Measurements from ENCODE around the gene ARHGAP12. TPM values are rescaled to one million over a fixed set of nuclear protein-coding genes. Genes with fewer than 3 reads are reported as not detected.
A peak's percentile ranks its signal among the peaks of the same experiment; 100 is the strongest.

Gene ARHGAP12
- total RNA-seq, 1 donor from 2014 or later: 77.3 TPM

- no peak for DNase-seq (ENCODE audit: low spot score)
Observed at GRCh38 chr10:31952066-31952465, 23.4 kb upstream of the ARHGAP12 start.

DNA sequence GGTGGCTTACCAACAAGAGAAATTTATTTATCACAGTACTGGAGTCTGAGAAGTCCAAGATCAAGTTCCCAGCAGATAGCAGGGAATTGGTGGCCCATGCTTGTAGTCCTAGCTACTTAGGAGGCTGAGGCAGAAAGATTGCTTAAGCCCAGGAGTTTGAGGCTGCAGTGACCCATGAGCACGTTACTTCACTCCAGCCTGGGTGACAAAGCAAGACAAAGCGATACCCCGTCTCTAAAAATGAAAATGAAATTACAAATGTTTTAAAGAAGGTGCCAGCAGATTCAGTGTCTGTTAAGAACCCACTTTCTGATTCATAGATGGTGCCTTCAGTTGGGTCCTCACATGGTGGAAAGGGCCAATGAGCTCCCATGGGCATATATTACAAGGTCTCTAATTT lies 20.6 kb upstream of the ARHGAP12 start:
- DNase-seq (ENCODE audit: low spot score): no peak

DNA sequence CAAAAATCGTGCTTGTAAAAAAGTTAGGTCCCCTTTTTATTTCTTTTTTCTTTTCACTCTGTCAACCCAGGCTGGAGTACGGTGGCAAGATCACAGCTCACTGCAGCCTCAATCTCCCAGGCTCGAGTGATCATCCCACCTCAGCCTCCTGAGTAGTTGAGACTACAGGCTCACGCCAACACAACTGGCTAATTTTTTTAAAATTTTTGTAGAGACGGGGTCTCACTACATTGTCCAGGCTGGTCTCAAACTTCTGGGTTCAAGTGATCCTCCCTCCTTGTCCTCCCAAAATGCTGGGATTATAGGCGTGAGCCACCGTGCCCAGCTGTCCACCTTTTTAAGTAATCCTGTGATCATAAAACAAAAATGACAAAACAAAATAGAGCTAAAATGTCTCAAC lies 19.4 kb upstream of the ARHGAP12 start:
- DNase-seq (ENCODE audit: low spot score): no peak

- peak; percentile 88 for DNase-seq (ENCODE audit: low spot score)
Observed at GRCh38 chr10:31947144-31947926, 18.7 kb upstream of the ARHGAP12 start.

DNA sequence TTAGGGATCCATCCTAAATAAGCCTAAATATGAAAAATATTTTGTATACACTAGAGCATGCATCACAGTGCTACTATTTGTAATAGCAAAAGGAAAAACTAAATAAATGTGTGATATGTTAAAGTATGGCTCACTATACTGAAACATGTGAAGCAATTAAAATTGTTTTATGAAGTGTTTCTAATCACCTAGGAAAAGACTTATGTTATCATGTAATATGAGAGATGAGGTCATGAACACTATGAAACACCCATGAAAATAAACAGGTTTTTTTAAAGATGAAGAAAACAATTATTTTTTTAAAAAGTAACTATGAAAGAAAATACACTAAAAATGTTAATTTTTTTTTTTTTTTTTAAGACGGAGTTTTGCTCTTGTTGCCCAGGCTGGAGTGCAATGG lies 16.8 kb upstream of the ARHGAP12 start:
- DNase-seq (ENCODE audit: low spot score): no peak

DNA sequence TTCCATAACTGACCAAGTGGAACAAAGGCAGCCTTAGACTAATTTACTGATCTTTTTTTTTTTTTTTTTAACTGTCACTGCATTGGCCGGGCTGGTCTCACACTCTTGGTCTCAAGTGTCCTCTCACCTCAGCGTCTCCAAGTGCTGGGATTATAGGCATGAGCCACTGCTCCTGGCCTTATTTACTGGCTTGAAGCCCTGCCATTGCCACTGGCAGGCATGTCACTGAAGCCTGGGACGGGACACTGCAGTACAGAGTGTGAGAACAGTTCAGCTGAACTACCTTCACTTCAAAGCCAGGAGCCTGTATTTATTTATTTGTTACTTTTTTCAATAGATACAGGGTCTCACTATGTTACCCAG lies 15.4 kb upstream of the ARHGAP12 start:
- DNase-seq (ENCODE audit: low spot score): no peak

- no peak for DNase-seq (ENCODE audit: low spot score)
Observed at GRCh38 chr10:31942892-31943291, 14.3 kb upstream of the ARHGAP12 start.

DNA sequence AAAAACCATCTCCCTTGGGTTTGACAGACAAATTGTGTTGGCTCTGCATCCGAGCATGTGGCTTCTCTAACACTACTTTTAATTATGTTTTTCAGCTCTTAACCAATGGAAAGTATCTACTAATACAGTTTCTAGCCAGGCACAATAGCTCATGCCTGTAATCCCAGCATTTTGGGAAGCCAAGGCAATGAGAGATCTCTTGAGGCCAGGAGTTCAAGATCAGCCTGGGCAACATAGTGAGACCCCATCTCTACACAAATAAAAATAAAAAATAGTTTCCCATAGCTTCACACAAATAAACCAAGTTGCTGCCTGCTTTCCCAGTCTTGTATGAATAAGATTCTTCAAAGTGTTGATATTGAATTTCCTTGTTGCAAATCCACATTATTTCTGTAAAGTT lies 13.8 kb upstream of the ARHGAP12 start:
- DNase-seq (ENCODE audit: low spot score): no peak

DNA sequence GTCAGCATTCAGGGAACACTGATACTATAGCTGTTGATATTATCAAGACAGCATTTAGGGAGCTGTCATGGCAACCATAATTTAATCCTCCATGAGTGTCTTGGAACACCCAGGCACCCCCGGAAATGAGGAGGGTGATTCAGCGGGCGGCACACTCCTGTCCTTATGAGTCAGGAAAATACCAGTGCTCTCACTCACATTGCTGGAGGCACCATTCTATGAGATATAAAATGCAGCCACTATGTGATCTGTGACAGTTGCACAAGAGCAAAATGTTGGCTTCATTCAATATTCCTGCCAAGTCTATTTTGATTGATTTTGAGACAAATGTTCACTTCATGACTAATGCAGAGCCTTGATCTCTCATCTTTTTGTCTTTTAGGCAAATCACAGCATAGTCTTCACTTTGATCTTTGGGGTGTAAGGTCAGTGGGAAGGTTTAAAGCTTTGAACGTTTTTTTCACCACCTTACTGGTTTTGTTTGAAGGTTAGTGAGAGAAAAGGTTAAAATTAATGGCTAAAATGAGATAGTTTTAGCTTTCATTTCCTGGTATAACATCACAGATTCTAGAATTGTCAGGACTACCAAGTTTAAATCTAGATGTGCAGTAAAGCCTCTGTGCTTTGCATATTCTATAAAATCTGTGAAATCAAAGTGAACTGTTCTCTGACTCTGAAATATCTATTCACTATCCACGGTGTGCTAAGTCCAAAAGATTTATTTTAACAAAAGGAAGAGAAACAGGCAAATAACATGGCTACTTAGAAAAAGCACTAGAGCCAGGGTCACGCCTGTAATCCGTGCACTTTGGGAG lies 12.4 kb upstream of the ARHGAP12 start:
- peak; percentile 80 for DNase-seq (ENCODE audit: low spot score)

GRCh38 chr10:31939797-31940708 lies 11.4 kb upstream of the ARHGAP12 start:
- DNase-seq (ENCODE audit: low spot score): no peak

DNA sequence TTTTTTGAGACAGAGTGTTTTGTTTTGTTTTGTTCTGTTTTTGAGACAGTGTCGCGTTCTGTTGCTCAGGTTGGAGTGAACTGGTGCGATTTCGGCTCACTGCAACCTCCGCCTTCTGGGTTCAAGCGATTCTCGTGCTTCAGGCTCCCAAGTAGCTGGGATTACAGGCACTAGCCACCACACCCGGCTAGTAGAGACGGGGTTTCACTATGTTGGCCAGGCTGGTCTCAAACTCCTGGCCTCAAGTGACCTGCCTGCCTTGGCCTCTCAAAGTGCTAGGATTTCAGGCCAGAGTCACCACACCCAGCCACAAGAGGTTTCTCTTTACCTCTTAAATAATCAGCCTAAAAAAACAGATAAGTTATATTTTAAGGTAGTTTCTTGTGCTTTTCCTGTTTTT lies 8.7 kb upstream of the ARHGAP12 start:
- DNase-seq (ENCODE audit: low spot score): no peak

DNA sequence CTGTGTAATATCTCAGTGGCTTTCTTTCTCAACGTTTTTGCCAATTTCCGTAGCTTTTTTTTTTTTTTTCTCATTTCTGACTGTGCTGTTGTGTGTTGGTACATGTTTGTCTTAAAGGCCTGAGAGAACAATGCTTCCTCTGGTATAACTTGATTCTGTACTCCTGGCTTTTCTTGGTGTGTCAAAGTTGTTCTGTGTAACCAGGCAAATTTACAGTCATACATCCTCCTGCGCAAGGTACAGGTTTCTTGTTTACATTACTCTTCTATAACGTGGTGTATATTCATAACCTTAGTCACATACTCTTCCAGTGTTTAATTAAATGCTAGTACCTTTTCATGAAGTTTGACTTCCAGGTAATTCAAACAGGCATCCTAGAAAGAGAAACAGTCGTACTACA lies 8.3 kb upstream of the ARHGAP12 start:
- no peak for DNase-seq (ENCODE audit: low spot score)

GRCh38 chr10:31936086-31936485 lies 7.5 kb upstream of the ARHGAP12 start:
- DNase-seq (ENCODE audit: low spot score): no peak

GRCh38 chr10:31935678-31936077 lies 7.0 kb upstream of the ARHGAP12 start:
- no peak for DNase-seq (ENCODE audit: low spot score)

DNA sequence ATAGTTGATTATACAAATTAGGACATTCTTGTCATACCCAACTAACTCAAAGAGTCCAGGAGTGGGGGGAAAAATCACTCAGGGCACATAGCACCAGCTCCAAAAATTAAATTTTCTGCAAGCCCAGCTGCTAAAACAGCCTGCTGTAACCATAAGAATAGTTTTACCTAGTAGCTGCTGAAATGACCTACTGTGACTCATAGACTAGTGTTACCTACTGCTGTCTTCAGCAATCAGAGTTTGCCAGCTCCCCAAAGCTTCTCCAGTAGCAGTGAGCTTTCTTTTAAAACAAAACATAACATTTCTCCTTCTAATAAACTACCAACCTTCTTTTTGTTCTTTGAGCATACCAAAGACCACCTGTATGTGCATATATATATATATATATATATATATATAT lies 4.2 kb upstream of the ARHGAP12 start:
- DNase-seq (ENCODE audit: low spot score): no peak

DNA sequence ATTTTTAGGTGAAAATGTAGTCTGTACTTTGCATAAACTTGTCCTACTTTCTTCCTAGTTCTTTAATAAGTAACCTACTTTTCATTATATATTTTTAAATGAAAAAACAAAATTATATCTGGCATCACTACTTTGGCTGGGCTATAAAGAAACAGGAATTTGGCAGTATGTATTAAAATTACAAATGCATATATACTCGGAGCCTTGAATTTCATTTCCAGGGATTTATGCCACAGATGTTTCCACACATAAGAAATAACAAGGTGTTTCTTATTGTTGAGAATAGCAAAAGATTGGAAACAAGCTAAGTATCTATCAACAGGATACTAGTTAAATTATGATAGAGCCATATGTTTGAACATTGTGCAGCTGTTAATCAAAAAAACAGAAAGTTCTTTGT lies 2.2 kb upstream of the ARHGAP12 start:
- no peak for DNase-seq (ENCODE audit: low spot score)

- DNase-seq (ENCODE audit: low spot score): peak; percentile 43
Observed at GRCh38 chr10:31930023-31930751, 1.6 kb upstream of the ARHGAP12 start.

DNA sequence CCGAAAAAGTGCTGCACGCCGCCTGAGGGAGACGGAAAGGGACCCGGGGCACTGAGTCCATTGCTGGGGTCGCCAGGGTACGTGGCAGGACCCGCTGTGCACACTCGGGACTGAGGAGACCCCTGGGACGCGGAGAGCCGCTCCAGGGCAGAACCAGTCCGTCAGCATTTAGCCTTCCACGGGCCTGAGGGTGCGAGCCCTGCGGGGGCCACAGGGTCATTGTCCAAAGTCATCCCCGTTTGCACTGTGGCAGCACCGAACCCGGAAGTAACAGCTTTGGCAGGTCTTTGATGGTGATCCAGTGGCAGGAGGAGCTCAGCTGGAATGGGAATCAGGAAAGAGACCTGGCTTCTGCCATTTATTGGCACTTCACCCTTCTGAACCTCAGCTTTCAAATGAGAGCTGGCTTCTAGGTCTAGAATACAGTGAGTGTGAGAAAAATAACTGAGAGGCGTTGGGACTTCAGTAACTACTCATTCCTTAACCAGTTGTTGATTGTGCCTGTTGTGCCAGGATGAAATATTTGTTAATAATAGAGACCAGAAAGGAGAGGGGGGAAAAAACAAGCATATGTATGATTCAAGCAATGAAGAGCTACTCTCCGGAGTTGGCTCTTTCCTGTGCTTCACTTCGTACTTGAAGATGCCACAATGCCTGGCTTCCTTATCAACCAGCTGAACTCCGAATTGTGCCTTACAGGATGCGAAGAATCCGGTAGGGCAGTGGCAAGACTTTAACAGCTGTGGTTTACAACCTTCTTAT lies 811 bp upstream of the ARHGAP12 start:
- peak; percentile 65 for DNase-seq (ENCODE audit: low spot score)

GRCh38 chr10:31927884-31928548 lies 615 bp downstream of the ARHGAP12 start:
- peak; percentile 74 for DNase-seq (ENCODE audit: low spot score)

- no peak for DNase-seq (ENCODE audit: low spot score)
Observed at GRCh38 chr10:31927565-31927883, 1.1 kb downstream of the ARHGAP12 start.
